Natural killer cell (primary cell): ENCODE results near the gene LDLRAD4. TPM values are rescaled to one million over a fixed set of nuclear protein-coding genes. Genes with fewer than 3 reads are reported as not detected.

Source experiments
- ATAC-seq, 3 donors: fragments of 150-1000 bp in 2 of 3; fragments of 200-7000 bp in 1 of 3; cut with Tn5 transposase; 1 replicate in 1 of 3; 2 replicates in 2 of 3; pipeline ENCODE4 v1.10.0; 2021; ENCODE audit warnings: mild to moderate bottlenecking in 2 of 3, moderate library complexity in 2 of 3
- DNase-seq, 2 donors: peaks; one replicate each; pipeline versions ENCODE4 v3.0.0 to v3.0.0-alpha.2; 2013 to 2021; ENCODE audit warnings: mixed read lengths in 1 of 2
- H3K27ac ChIP-seq: one replicate; pipeline ENCODE4 v1.5.1; 2013; ENCODE audit warnings: mild to moderate bottlenecking, low read length
- H3K27me3 ChIP-seq: one replicate; pipeline ENCODE4 v1.6.1; 2013; ENCODE audit warnings: low read length; ENCODE audit not compliant: control insufficient read depth, insufficient read depth
- H3K36me3 ChIP-seq: one replicate; pipeline ENCODE4 v1.6.1; 2013; ENCODE audit warnings: low read length; ENCODE audit not compliant: control insufficient read depth, insufficient read depth
- H3K4me1 ChIP-seq: one replicate; pipeline ENCODE4 v1.6.1; 2013; ENCODE audit warnings: low read length; ENCODE audit not compliant: control insufficient read depth, insufficient read depth
- H3K4me3 ChIP-seq: one replicate; pipeline ENCODE4 v1.5.1; 2013; ENCODE audit warnings: low read length
- H3K9me3 ChIP-seq: one replicate; pipeline ENCODE4 v1.6.1; 2013; ENCODE audit warnings: low read length; ENCODE audit not compliant: control insufficient read depth, insufficient read depth
- H3K27ac Mint-ChIP-seq, 2 donors: one replicate each; pipeline ENCODE4 v1.8.0; 2022; ENCODE audit warnings: mild to moderate bottlenecking in 2 of 2, mixed read lengths in 2 of 2, moderate library complexity in 1 of 2
- H3K27me3 Mint-ChIP-seq, 2 donors: one replicate each; pipeline ENCODE4 v1.8.0; 2022; ENCODE audit warnings: low read depth in 2 of 2, mixed read lengths in 2 of 2
- H3K36me3 Mint-ChIP-seq: one replicate; pipeline ENCODE4 v1.8.0; 2022; ENCODE audit warnings: mixed read lengths
- H3K4me1 Mint-ChIP-seq, 2 donors: one replicate each; pipeline ENCODE4 v1.8.0; 2022; ENCODE audit warnings: mixed read lengths in 2 of 2
- H3K4me3 Mint-ChIP-seq: one replicate; pipeline ENCODE4 v1.8.0; 2022; ENCODE audit warnings: mild to moderate bottlenecking, moderate library complexity, mixed read lengths
- H3K9me3 Mint-ChIP-seq, 2 donors: one replicate each; pipeline ENCODE4 v1.8.0; 2022; ENCODE audit warnings: mixed read lengths in 2 of 2
- WGBS: methylation state at CpG from one replicate; pipeline ENCODE4 v1.1.7; 2013; ENCODE audit warnings: missing lambda C conversion rate; ENCODE audit not compliant: insufficient coverage; 5-methylcytosine and 5-hydroxymethylcytosine counted together
- intact Hi-C: fragments of 100-400 bp; cut with micrococcal nuclease; formaldehyde crosslinking; loops from one replicate; pipeline ENCODE4 v1.14.2; 2022
- total RNA-seq, 4 donors: library from RNA; stranded (reverse); fragments of 120-200 nt in 1 of 4; gene quantifications; one replicate each; pipeline versions ENCODE4 v1.2.3 to v1.2.4, GENCODE V29; 2013 to 2022
- TF ChIP-seq, protein P1 (sequence below): fragments of 200-600 bp; IDR thresholded peaks from one replicate; pipeline ENCODE4 v1.8.0; 2022; ENCODE audit warnings: antibody characterized with exemption

Gene LDLRAD4
- total RNA-seq, 3 donors from 2014 or later (not counting 1 experiment from before 2014, with no cell fraction given): 24.0 to 36.3 (median 29.2) TPM

DNA sequence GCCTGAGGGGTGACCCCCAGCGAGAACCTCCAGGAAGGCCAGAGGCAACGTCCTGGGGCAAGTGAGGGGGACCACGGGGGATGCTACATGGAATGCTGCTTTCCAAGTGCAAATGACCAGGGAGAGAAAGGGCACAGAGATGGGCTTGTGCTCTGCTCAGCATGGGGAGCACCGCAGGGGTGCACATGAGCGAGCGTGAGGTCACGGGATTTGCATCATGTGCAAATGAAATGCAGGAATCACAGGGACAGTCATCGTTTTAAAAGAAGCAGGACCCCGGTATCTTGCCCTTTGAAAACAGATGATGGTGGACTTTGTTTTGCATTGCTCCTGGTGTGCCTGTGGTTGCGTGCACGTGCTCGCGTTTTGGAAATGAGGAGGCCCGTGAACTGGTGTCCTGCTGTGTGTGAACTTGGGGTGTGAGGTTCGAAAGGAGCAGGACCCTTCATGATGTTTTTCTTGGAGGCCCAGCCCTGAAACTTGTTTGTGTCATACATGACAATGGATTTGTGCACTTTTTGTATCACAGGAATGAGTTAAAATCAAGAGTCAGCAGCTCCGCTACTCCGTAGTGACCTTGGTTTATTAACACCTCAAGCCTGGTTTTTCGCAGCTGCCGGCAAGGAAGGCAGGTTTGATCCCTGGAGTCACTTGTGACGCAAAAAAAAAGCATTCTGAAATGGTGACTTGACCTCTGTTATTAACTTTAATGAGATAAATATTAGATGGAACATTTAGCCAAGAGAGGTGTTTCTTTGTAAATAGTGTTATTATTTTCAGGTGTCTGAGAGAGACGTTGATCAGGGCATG lies 234.5 kb downstream of the LDLRAD4 start:
- H3K27ac Mint-ChIP-seq: no peak overlapping the region
- H3K9me3 ChIP-seq: no peaks in the 10 kb centered on the region
- TF ChIP-seq, protein P1, sequence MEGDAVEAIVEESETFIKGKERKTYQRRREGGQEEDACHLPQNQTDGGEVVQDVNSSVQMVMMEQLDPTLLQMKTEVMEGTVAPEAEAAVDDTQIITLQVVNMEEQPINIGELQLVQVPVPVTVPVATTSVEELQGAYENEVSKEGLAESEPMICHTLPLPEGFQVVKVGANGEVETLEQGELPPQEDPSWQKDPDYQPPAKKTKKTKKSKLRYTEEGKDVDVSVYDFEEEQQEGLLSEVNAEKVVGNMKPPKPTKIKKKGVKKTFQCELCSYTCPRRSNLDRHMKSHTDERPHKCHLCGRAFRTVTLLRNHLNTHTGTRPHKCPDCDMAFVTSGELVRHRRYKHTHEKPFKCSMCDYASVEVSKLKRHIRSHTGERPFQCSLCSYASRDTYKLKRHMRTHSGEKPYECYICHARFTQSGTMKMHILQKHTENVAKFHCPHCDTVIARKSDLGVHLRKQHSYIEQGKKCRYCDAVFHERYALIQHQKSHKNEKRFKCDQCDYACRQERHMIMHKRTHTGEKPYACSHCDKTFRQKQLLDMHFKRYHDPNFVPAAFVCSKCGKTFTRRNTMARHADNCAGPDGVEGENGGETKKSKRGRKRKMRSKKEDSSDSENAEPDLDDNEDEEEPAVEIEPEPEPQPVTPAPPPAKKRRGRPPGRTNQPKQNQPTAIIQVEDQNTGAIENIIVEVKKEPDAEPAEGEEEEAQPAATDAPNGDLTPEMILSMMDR: no peak
- no peak for DNase-seq
- no peaks in the 10 kb centered on the region for H3K27me3 ChIP-seq
- intact Hi-C loops: no loop called here
- H3K27ac ChIP-seq: no peak overlapping the region
- H3K4me1 Mint-ChIP-seq: peaks cover 12 to 20% of the 10 kb centered on the region in 2 donors
- WGBS: 88% methylated on average over 21 of the region's 21 CpGs
- no peaks in the 10 kb centered on the region for H3K36me3 Mint-ChIP-seq
- H3K36me3 ChIP-seq: no peaks in the 10 kb centered on the region
- no peak overlapping the region for H3K4me3 ChIP-seq
- peaks cover 3 to 7% of the 10 kb centered on the region in 2 donors for H3K27me3 Mint-ChIP-seq
- H3K4me1 ChIP-seq: peaks cover 31% of the 10 kb centered on the region
- H3K4me3 Mint-ChIP-seq: no peak overlapping the region
- no peak for ATAC-seq
- H3K9me3 Mint-ChIP-seq: no peaks in the 10 kb centered on the region

DNA sequence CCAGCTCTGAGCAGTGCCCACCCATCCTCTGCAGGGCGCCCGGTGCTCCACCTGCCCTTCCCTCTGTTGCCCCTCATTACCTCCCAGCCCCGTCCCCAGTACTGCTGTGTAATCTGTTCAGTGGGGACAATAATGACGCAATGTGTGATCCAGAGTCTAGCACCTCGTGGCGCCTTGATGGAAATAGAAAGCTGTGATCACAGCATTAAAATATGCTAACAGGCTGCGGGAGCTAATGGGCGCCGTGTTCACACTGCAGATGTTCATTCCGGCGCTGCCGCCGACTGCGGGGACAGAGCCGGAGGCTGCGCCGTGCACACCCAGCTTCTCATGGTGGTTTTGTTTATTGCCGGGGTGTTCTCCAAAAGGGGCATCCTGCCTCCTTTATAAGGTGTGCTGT lies 235.2 kb downstream of the LDLRAD4 start:
- Mint-ChIP-seq H3K9me3 (no peaks in the 10 kb centered on the region), H3K36me3 (no peaks in the 10 kb centered on the region), H3K27ac (no peak overlapping the region), H3K27me3 (peaks cover 3 to 7% of the 10 kb centered on the region in 2 donors), H3K4me3 (no peak overlapping the region), H3K4me1 (peaks cover 12 to 20% of the 10 kb centered on the region in 2 donors)
- Histone ChIP-seq H3K36me3 (no peaks in the 10 kb centered on the region), H3K27ac (no peak overlapping the region), H3K27me3 (no peaks in the 10 kb centered on the region), H3K4me1 (peaks cover 31% of the 10 kb centered on the region), H3K9me3 (no peaks in the 10 kb centered on the region), H3K4me3 (no peak overlapping the region)
- intact Hi-C loops: no loop called here
- DNase-seq (no peak), ATAC-seq (no peak)
- 93% methylated on average over 18 of the region's 18 CpGs for WGBS
- TF ChIP-seq, protein P1: no peak

DNA sequence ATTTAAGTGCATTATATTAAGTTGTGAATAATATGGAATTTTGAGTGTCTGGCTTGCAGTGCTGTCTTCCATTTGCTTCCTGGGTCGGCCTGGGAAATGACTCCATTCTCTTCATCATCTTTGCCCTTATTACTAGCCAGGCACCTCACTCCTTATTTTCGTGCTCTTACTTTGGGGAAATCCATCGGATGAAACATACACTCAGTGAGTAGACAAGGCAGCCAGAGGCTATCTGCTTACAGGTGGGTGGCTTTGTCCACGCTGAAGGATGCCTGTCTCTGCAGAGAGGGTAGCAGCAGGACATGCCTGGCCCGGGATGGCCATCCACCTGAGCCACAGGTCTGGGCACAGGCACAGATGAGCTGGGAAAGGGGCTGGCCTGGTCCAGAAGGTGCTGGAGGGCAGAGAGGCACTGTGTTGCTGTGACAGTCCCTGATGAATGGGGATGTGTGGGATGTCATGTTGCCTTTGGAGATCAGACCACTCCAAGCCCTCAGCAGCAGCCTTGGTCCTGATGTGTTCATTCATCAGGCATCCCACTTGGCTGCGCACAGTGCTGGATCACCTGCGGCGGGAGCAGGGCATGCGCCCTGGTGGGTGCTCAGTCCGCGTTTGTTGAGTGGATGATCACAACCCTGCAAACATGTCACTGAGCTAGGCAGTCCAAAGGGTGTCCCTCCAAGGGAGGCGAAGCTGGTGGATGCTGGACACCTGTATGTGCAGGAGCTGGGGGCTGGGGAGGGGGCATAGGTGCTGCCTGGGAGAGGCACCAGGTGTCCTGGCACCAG lies 236.0 kb downstream of the LDLRAD4 start:
- peaks cover 12 to 20% of the 10 kb centered on the region in 2 donors for H3K4me1 Mint-ChIP-seq
- DNase-seq (no peak), ATAC-seq (no peak)
- H3K36me3 Mint-ChIP-seq: no peaks in the 10 kb centered on the region
- no peak overlapping the region for H3K4me3 Mint-ChIP-seq
- peaks cover 3 to 7% of the 10 kb centered on the region in 2 donors for H3K27me3 Mint-ChIP-seq
- H3K27ac Mint-ChIP-seq: no peak overlapping the region
- H3K9me3 Mint-ChIP-seq: no peaks in the 10 kb centered on the region
- Histone ChIP-seq H3K4me1 (peaks cover 31% of the 10 kb centered on the region), H3K4me3 (no peak overlapping the region), H3K9me3 (no peaks in the 10 kb centered on the region), H3K27me3 (no peaks in the 10 kb centered on the region), H3K27ac (no peak overlapping the region), H3K36me3 (no peaks in the 10 kb centered on the region)
- intact Hi-C loops: no loop called here
- TF ChIP-seq, protein P1: no peak
- WGBS: 96% methylated on average over 12 of the region's 12 CpGs
